CD8-positive, alpha-beta memory T cell (primary cell): ENCODE data around the gene GCDH. TPM values are rescaled to one million over a fixed set of nuclear protein-coding genes. Genes with fewer than 3 reads are reported as not detected.

Experiments
- CTCF ChIA-PET: fragments of 350-600 bp; sonication (Branson Sonifier 250); formaldehyde crosslinking; loops from one replicate; lab custom pipeline; 2021; ENCODE audit warnings: antibody characterized with exemption; lab: Charles Lee
- POLR2A ChIA-PET: fragments of 350-600 bp; sonication (Branson Sonifier 250); formaldehyde crosslinking; loops from one replicate; lab custom pipeline; 2021; ENCODE audit warnings: antibody characterized with exemption; lab: Charles Lee
- DNase-seq, 5 donors: peaks; one replicate each; pipeline versions ENCODE4 v3.0.0 to v3.0.0-alpha.2; 2020 to 2022; ENCODE audit warnings: mixed read lengths in 1 of 5
- H3K27ac ChIP-seq: one replicate; pipeline ENCODE4 v1.7.0; 2013; ENCODE audit warnings: low read depth, mild to moderate bottlenecking, low read length, moderate library complexity
- H3K27me3 ChIP-seq: 2 replicates; pipeline ENCODE4 v1.7.0; 2013; ENCODE audit warnings: low read length, mild to moderate bottlenecking; ENCODE audit not compliant: insufficient read depth, poor library complexity, severe bottlenecking
- H3K36me3 ChIP-seq: 2 replicates; pipeline ENCODE4 v1.7.0; 2013; ENCODE audit warnings: mild to moderate bottlenecking, low read length, moderate library complexity; ENCODE audit not compliant: insufficient read depth
- H3K4me1 ChIP-seq: 2 replicates; pipeline ENCODE4 v1.7.0; 2013; ENCODE audit warnings: mild to moderate bottlenecking, low read length, moderate library complexity; ENCODE audit not compliant: insufficient read depth
- H3K4me3 ChIP-seq: 2 replicates; pipeline ENCODE4 v1.7.0; 2013; ENCODE audit warnings: mild to moderate bottlenecking, low read length
- H3K9me3 ChIP-seq: 2 replicates; pipeline ENCODE4 v1.7.0; 2013; ENCODE audit warnings: mild to moderate bottlenecking, low read length
- H3K27ac Mint-ChIP-seq, 8 donors: one replicate each; pipeline ENCODE4 v1.8.0; 2020 to 2021; ENCODE audit warnings: mixed read lengths in 8 of 8, mild to moderate bottlenecking in 6 of 8, inconsistent platforms in 3 of 8, moderate library complexity in 3 of 8
- H3K27me3 Mint-ChIP-seq, 2 donors: one replicate each; pipeline ENCODE4 v1.8.0; 2020 to 2021; ENCODE audit warnings: mixed read lengths in 2 of 2, mild to moderate bottlenecking in 1 of 2, moderate library complexity in 1 of 2
- H3K36me3 Mint-ChIP-seq, 3 donors: one replicate each; pipeline ENCODE4 v1.8.0; 2020 to 2021; ENCODE audit warnings: mixed read lengths in 3 of 3, inconsistent platforms in 1 of 3, mild to moderate bottlenecking in 1 of 3
- H3K4me1 Mint-ChIP-seq, 3 donors: one replicate each; pipeline ENCODE4 v1.8.0; 2020 to 2021; ENCODE audit warnings: mixed read lengths in 3 of 3, inconsistent platforms in 1 of 3, mild to moderate bottlenecking in 1 of 3
- H3K4me3 Mint-ChIP-seq, 7 donors: one replicate each; pipeline ENCODE4 v1.8.0; 2020 to 2021; ENCODE audit warnings: mixed read lengths in 7 of 7, mild to moderate bottlenecking in 6 of 7, moderate library complexity in 4 of 7, inconsistent platforms in 2 of 7
- H3K9me3 Mint-ChIP-seq, 5 donors: one replicate each; pipeline ENCODE4 v1.8.0; 2020 to 2022; ENCODE audit warnings: mixed read lengths in 5 of 5, mild to moderate bottlenecking in 3 of 5, moderate library complexity in 2 of 5, inconsistent platforms in 1 of 5
- polyA plus RNA-seq: library from polyadenylated mRNA; unstranded; fragments of 300-500 nt; fragmentation: Illumina TruSeq; gene quantifications from one replicate; pipeline ENCODE4 v1.2.3, GENCODE V29; 2021
- total RNA-seq, 2 experiments: library from RNA; stranded (reverse); gene quantifications; one replicate each; pipeline ENCODE4 v1.2.3, GENCODE V29; 2021

GCDH gene
- total and polyA plus RNA-seq, 3 experiments from 2014 or later: 19.7 to 60.1 (median 59.4) TPM

GRCh38 chr19:12875086-12875485 lies 15.9 kb upstream of the GCDH start:
- H3K4me3 Mint-ChIP-seq: no peak overlapping the region
- H3K27ac Mint-ChIP-seq: peak overlapping the region in 1 of 8 donors; percentile 77
- Histone ChIP-seq H3K27me3 (no peaks in the 10 kb centered on the region), H3K4me3 (no peak overlapping the region), H3K27ac (no peak overlapping the region), H3K36me3 (peaks cover 14% of the 10 kb centered on the region), H3K9me3 (no peaks in the 10 kb centered on the region), H3K4me1 (peaks cover 1% of the 10 kb centered on the region)
- ChIA-PET POLR2A (interaction anchor here (2.3 kb wide), 1 partner anchor 15 kb away, joined by 4 read pairs; the partner anchor contains the start of gene GCDH), CTCF (interaction anchor here (1.2 kb wide), 1 partner anchor 10 kb away, joined by 3 read pairs; no protein-coding TSS in a partner anchor)
- peaks cover 0 to 2% of the 10 kb centered on the region in 2 donors for H3K27me3 Mint-ChIP-seq
- DNase-seq: no peak
- H3K36me3 Mint-ChIP-seq: peaks cover 9 to 40% (median 11%) of the 10 kb centered on the region in 3 donors
- no peaks in the 10 kb centered on the region for H3K9me3 Mint-ChIP-seq
- peaks cover 9 to 15% (median 14%) of the 10 kb centered on the region in 3 donors for H3K4me1 Mint-ChIP-seq

- no peaks in the 10 kb centered on the region for H3K27me3 ChIP-seq
- H3K36me3 ChIP-seq: peaks cover 14% of the 10 kb centered on the region
- H3K4me1 ChIP-seq: peaks cover 17% of the 10 kb centered on the region
- ChIA-PET POLR2A (interaction anchor here (0.7 to 2.0 kb wide), 4 partner anchors 11 to 85 kb away, joined by 3 to 8 read pairs (median 4); partner anchors contain the start of gene GCDH), CTCF (interaction anchor here (0.8 to 8.4 kb wide), 6 partner anchors 10 to 204 kb away, joined by 3 to 117 read pairs (median 3); no protein-coding TSS in a partner anchor)
- no peaks in the 10 kb centered on the region for H3K9me3 ChIP-seq
- Mint-ChIP-seq H3K27me3 (no peaks in the 10 kb centered on the region), H3K36me3 (peaks cover 0 to 32% (median 0%) of the 10 kb centered on the region in 3 donors), H3K27ac (peak overlapping the region; percentile 63 to 96 (median 92)), H3K9me3 (no peaks in the 10 kb centered on the region), H3K4me3 (peak overlapping the region; percentile 87 to 96 (median 89)), H3K4me1 (peaks cover 23 to 36% (median 25%) of the 10 kb centered on the region in 3 donors)
- DNase-seq: peak in 1 of 5 donors; percentile 45
- peak overlapping the region; percentile 89 for H3K4me3 ChIP-seq
- H3K27ac ChIP-seq: peak overlapping the region; percentile 83
Observed at GRCh38 chr19:12880551-12881171, 10.3 kb upstream of the GCDH start.

- CTCF ChIA-PET: interaction anchor here (0.8 to 8.4 kb wide), 7 partner anchors 9 to 116 kb away, joined by 3 to 117 read pairs (median 4); no protein-coding TSS in a partner anchor
- no peaks in the 10 kb centered on the region for H3K27me3 Mint-ChIP-seq
- Histone ChIP-seq H3K27me3 (no peaks in the 10 kb centered on the region), H3K9me3 (no peaks in the 10 kb centered on the region), H3K27ac (peak within 1 kb of the TSS; percentile 83), H3K4me3 (peak within 1 kb of the TSS; percentile 89), H3K4me1 (peaks cover 17% of the 10 kb centered on the region), H3K36me3 (peaks cover 9% of the 10 kb centered on the region)
- no peaks in the 10 kb centered on the region for H3K9me3 Mint-ChIP-seq
- peaks cover 0 to 26% (median 0%) of the 10 kb centered on the region in 3 donors for H3K36me3 Mint-ChIP-seq
- POLR2A ChIA-PET: interaction anchor here (0.7 to 2.0 kb wide), 4 partner anchors 10 to 85 kb away, joined by 3 to 8 read pairs (median 4); partner anchors contain the start of gene GCDH
- peak; percentile 80 to 89 (median 84) for DNase-seq
- H3K27ac Mint-ChIP-seq: peak within 1 kb of the TSS; percentile 80 to 96 (median 92)
- peak within 1 kb of the TSS; percentile 87 to 96 (median 89) for H3K4me3 Mint-ChIP-seq
- H3K4me1 Mint-ChIP-seq: peaks cover 23 to 39% (median 26%) of the 10 kb centered on the region in 3 donors
Observed at GRCh38 chr19:12881172-12881808, 9.7 kb upstream of the GCDH start, which contains the start of gene DNASE2. TSS of gene DNASE2 (minus strand) at chr19:12881449. CDS start at chr19:12881375, 74 bp downstream.

GRCh38 chr19:12882589-12882988 lies 8.4 kb upstream of the GCDH start:
- peaks cover 24 to 43% (median 30%) of the 10 kb centered on the region in 3 donors for H3K4me1 Mint-ChIP-seq
- H3K27me3 Mint-ChIP-seq: no peaks in the 10 kb centered on the region
- Histone ChIP-seq H3K4me3 (no peak overlapping the region), H3K27ac (peak overlapping the region; percentile 83), H3K36me3 (peaks cover 9% of the 10 kb centered on the region), H3K27me3 (no peaks in the 10 kb centered on the region), H3K4me1 (peaks cover 17% of the 10 kb centered on the region), H3K9me3 (no peaks in the 10 kb centered on the region)
- ChIA-PET CTCF (interaction anchor here (0.8 to 8.4 kb wide), 6 partner anchors 8 to 212 kb away, joined by 3 to 117 read pairs (median 4); no protein-coding TSS in a partner anchor), POLR2A (no interaction called here)
- peaks cover 0 to 19% (median 0%) of the 10 kb centered on the region in 3 donors for H3K36me3 Mint-ChIP-seq
- DNase-seq: no peak
- H3K27ac Mint-ChIP-seq: peak overlapping the region in 3 of 8 donors; percentile 56 to 79 (median 64)
- peak overlapping the region; percentile 49 to 96 (median 88) for H3K4me3 Mint-ChIP-seq
- H3K9me3 Mint-ChIP-seq: no peaks in the 10 kb centered on the region

- no peak for DNase-seq
- Histone ChIP-seq H3K27ac (peak overlapping the region; percentile 81), H3K27me3 (no peaks in the 10 kb centered on the region), H3K4me1 (peaks cover 17% of the 10 kb centered on the region), H3K4me3 (peak overlapping the region; percentile 57), H3K9me3 (no peaks in the 10 kb centered on the region), H3K36me3 (no peaks in the 10 kb centered on the region)
- CTCF ChIA-PET: interaction anchor here (1.2 to 8.4 kb wide), 5 partner anchors 36 to 124 kb away, joined by 3 to 117 read pairs (median 5); partner anchors contain the start of gene DAND5
- Mint-ChIP-seq H3K36me3 (peaks cover 0 to 8% (median 0%) of the 10 kb centered on the region in 3 donors), H3K27ac (no peak overlapping the region), H3K4me1 (peaks cover 23 to 43% (median 30%) of the 10 kb centered on the region in 3 donors), H3K9me3 (no peaks in the 10 kb centered on the region), H3K27me3 (no peaks in the 10 kb centered on the region), H3K4me3 (peak overlapping the region in 4 of 7 donors; percentile 29 to 85 (median 52))
- POLR2A ChIA-PET: no interaction called here
Observed at GRCh38 chr19:12884202-12884601, 6.8 kb upstream of the GCDH start.

GRCh38 chr19:12884627-12884925 lies 6.4 kb upstream of the GCDH start:
- Histone ChIP-seq H3K4me3 (peak overlapping the region; percentile 57), H3K9me3 (no peaks in the 10 kb centered on the region), H3K4me1 (peaks cover 17% of the 10 kb centered on the region), H3K27me3 (no peaks in the 10 kb centered on the region), H3K27ac (peak overlapping the region; percentile 81), H3K36me3 (no peaks in the 10 kb centered on the region)
- Mint-ChIP-seq H3K27ac (peak overlapping the region in 2 of 8 donors; percentile 68 to 89), H3K27me3 (no peaks in the 10 kb centered on the region), H3K9me3 (no peaks in the 10 kb centered on the region), H3K36me3 (peaks cover 0 to 6% (median 0%) of the 10 kb centered on the region in 3 donors), H3K4me3 (peak overlapping the region; percentile 84 to 93 (median 87)), H3K4me1 (peaks cover 23 to 41% (median 29%) of the 10 kb centered on the region in 3 donors)
- POLR2A ChIA-PET: interaction anchor here (0.9 to 1.4 kb wide), 5 partner anchors 35 to 216 kb away, joined by 3 to 7 read pairs (median 4); partner anchors contain the start of genes CALR and SYCE2
- no peak for DNase-seq
- CTCF ChIA-PET: interaction anchor here (0.6 to 8.4 kb wide), 31 partner anchors 8 to 216 kb away, joined by 3 to 117 read pairs (median 4); partner anchors contain the start of genes DAND5, FARSA, RNASEH2A and SYCE2

- Histone ChIP-seq H3K4me1 (peaks cover 15% of the 10 kb centered on the region), H3K9me3 (no peaks in the 10 kb centered on the region), H3K4me3 (peak overlapping the region; percentile 57), H3K27ac (peak overlapping the region; percentile 81), H3K36me3 (no peaks in the 10 kb centered on the region), H3K27me3 (no peaks in the 10 kb centered on the region)
- Mint-ChIP-seq H3K36me3 (peaks cover 0 to 6% (median 0%) of the 10 kb centered on the region in 3 donors), H3K9me3 (no peaks in the 10 kb centered on the region), H3K4me3 (peak overlapping the region; percentile 84 to 93 (median 87)), H3K27me3 (no peaks in the 10 kb centered on the region), H3K4me1 (peaks cover 22 to 39% (median 23%) of the 10 kb centered on the region in 3 donors), H3K27ac (peak overlapping the region; percentile 61 to 89 (median 78))
- DNase-seq: peak; percentile 65 to 89 (median 82)
- ChIA-PET POLR2A (interaction anchor here (0.8 to 1.4 kb wide), 6 partner anchors 34 to 215 kb away, joined by 3 to 7 read pairs (median 4); partner anchors contain the start of genes CALR, FARSA and SYCE2), CTCF (interaction anchor here (0.6 to 8.4 kb wide), 34 partner anchors 9 to 216 kb away, joined by 3 to 117 read pairs (median 4); partner anchors contain the start of genes DAND5, FARSA, RNASEH2A and SYCE2)
Observed at GRCh38 chr19:12884926-12885748, 5.8 kb upstream of the GCDH start.
